Rectal smooth muscle tissue (tissue), 1 donor: Measurements from ENCODE around the gene PIGN.

ENCODE experiments used
- H3K27ac ChIP-seq: one replicate; pipeline ENCODE4 v1.7.0; 2013; ENCODE audit warnings: low read depth, low read length, inconsistent platforms
- H3K27me3 ChIP-seq: one replicate; pipeline ENCODE4 v1.7.0; 2013; ENCODE audit warnings: low read length; ENCODE audit not compliant: control insufficient read depth, insufficient read depth
- H3K36me3 ChIP-seq: one replicate; pipeline ENCODE4 v1.7.0; 2013; ENCODE audit warnings: low read length; ENCODE audit not compliant: control insufficient read depth, insufficient read depth
- H3K4me1 ChIP-seq: one replicate; pipeline ENCODE4 v1.7.0; 2013; ENCODE audit warnings: low read length; ENCODE audit not compliant: control insufficient read depth, insufficient read depth
- H3K4me3 ChIP-seq: one replicate; pipeline ENCODE4 v1.7.0; 2013; ENCODE audit warnings: low read length
- H3K9ac ChIP-seq: one replicate; pipeline ENCODE4 v1.7.0; 2013; ENCODE audit warnings: low read length

PIGN gene, protein sequence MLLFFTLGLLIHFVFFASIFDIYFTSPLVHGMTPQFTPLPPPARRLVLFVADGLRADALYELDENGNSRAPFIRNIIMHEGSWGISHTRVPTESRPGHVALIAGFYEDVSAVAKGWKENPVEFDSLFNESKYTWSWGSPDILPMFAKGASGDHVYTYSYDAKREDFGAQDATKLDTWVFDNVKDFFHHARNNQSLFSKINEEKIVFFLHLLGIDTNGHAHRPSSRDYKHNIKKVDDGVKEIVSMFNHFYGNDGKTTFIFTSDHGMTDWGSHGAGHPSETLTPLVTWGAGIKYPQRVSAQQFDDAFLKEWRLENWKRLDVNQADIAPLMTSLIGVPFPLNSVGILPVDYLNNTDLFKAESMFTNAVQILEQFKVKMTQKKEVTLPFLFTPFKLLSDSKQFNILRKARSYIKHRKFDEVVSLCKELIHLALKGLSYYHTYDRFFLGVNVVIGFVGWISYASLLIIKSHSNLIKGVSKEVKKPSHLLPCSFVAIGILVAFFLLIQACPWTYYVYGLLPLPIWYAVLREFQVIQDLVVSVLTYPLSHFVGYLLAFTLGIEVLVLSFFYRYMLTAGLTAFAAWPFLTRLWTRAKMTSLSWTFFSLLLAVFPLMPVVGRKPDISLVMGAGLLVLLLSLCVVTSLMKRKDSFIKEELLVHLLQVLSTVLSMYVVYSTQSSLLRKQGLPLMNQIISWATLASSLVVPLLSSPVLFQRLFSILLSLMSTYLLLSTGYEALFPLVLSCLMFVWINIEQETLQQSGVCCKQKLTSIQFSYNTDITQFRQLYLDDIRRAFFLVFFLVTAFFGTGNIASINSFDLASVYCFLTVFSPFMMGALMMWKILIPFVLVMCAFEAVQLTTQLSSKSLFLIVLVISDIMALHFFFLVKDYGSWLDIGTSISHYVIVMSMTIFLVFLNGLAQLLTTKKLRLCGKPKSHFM

GRCh38 chr18:62186774-62187542, at the start of gene PIGN, which contains the start of gene RELCH:
PIGN (minus strand) TSS chr18:62187056; CDS start chr18:62161353, 25,703 bp downstream.
RELCH (plus strand) TSS chr18:62187255; CDS start chr18:62187506, 251 bp downstream.
- H3K4me1 ChIP-seq = peaks cover 4% of the 10 kb centered on the region
- peak within 1 kb of the TSS; percentile 91 for H3K9ac ChIP-seq
- H3K27me3 ChIP-seq = no peaks in the 10 kb centered on the region
- peak within 1 kb of the TSS; percentile 100 for H3K4me3 ChIP-seq
- peak within 1 kb of the TSS; percentile 67 for H3K27ac ChIP-seq
- H3K36me3 ChIP-seq = no peaks in the 10 kb centered on the region

- Histone ChIP-seq H3K36me3 (peaks cover 7% of the 10 kb centered on the region), H3K27ac (no peak overlapping the region), H3K27me3 (no peaks in the 10 kb centered on the region), H3K4me3 (no peak overlapping the region), H3K4me1 (no peaks in the 10 kb centered on the region), H3K9ac (no peak overlapping the region)
Measured at GRCh38 chr18:62236252-62236651, 49.4 kb upstream of the PIGN start.

GRCh38 chr18:62226047-62226446, 39.2 kb upstream of the PIGN start:
- H3K27ac ChIP-seq = no peak overlapping the region
- no peaks in the 10 kb centered on the region for H3K4me1 ChIP-seq
- no peak overlapping the region for H3K9ac ChIP-seq
- peaks cover 7% of the 10 kb centered on the region for H3K36me3 ChIP-seq
- no peak overlapping the region for H3K4me3 ChIP-seq
- no peaks in the 10 kb centered on the region for H3K27me3 ChIP-seq

GRCh38 chr18:62224229-62224628, 37.4 kb upstream of the PIGN start:
- Histone ChIP-seq H3K27me3 (no peaks in the 10 kb centered on the region), H3K4me3 (no peak overlapping the region), H3K27ac (no peak overlapping the region), H3K36me3 (peaks cover 4% of the 10 kb centered on the region), H3K9ac (no peak overlapping the region), H3K4me1 (no peaks in the 10 kb centered on the region)

DNA sequence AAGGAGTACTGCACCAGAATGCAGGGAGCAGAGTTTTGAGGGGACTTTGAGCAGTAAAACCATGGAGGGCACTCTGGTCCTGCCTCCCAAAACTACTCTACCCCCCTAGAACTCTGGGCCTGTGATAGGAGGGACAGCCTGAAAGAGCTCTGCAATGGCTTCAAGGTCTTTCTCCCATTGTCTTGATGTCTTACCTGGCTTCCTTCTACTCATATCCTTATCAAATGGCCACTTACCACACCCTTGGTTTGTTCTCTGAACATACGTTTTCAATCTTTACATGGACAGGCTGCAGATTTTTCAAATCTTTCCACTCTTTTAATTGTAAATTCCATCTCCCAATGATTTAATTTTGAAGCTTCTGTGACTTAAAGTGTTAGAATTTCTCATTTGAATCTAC, 27.9 kb upstream of the PIGN start:
- no peak overlapping the region for H3K27ac ChIP-seq
- H3K36me3 ChIP-seq = peaks cover 4% of the 10 kb centered on the region
- no peak overlapping the region for H3K4me3 ChIP-seq
- H3K4me1 ChIP-seq = no peaks in the 10 kb centered on the region
- H3K9ac ChIP-seq = no peak overlapping the region
- no peaks in the 10 kb centered on the region for H3K27me3 ChIP-seq

DNA sequence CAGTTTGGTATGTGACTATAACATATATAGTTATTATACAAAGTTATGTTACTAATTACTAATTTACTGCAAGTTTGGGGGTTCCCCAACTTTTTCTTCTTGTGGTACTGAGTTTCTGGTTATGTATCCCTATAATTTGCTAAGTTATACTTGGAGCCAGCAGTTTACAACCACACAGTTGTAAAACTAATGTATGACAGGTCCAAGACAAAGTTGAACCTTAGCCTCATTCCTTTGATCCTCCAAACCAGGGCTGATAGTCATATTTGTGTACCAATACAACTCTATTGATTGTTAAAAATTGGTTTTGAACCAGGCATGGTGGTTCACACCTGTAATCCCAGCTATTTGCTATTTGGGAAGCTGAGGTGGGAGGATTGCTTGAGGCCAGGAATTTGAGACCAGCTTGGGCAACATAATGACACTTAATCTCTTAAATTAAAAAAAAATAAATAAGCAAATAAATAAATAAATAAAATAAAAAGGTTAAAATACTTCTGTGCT, 24.5 kb upstream of the PIGN start:
- no peak overlapping the region for H3K4me3 ChIP-seq
- no peak overlapping the region for H3K27ac ChIP-seq
- H3K36me3 ChIP-seq = peaks cover 4% of the 10 kb centered on the region
- H3K4me1 ChIP-seq = no peaks in the 10 kb centered on the region
- H3K27me3 ChIP-seq = no peaks in the 10 kb centered on the region
- H3K9ac ChIP-seq = no peak overlapping the region

GRCh38 chr18:62210138-62210537, 23.3 kb upstream of the PIGN start:
- H3K36me3 ChIP-seq = peaks cover 4% of the 10 kb centered on the region
- no peaks in the 10 kb centered on the region for H3K4me1 ChIP-seq
- no peak overlapping the region for H3K27ac ChIP-seq
- no peak overlapping the region for H3K4me3 ChIP-seq
- no peak overlapping the region for H3K9ac ChIP-seq
- no peaks in the 10 kb centered on the region for H3K27me3 ChIP-seq

DNA sequence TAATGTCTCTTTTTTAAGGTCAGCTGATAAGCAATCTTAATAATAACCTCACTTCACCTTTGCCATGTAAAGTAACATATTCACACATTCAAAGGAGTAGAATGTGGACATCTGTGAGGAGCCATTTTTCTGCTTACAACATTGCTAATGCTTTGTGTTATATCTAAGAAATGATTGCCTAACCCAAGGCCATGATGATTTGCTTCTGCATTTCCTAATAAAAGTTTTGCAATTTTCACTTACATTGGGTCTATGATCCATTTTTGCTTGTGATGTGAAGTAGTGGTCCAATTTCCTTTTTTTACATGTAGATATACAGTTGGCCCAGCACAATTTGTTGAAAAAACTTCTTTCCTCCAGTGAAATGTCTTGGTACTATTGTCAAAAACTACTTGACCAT, 22.2 kb upstream of the PIGN start:
- Histone ChIP-seq H3K27me3 (no peaks in the 10 kb centered on the region), H3K27ac (no peak overlapping the region), H3K4me1 (no peaks in the 10 kb centered on the region), H3K36me3 (peaks cover 4% of the 10 kb centered on the region), H3K4me3 (no peak overlapping the region), H3K9ac (no peak overlapping the region)

- no peaks in the 10 kb centered on the region for H3K36me3 ChIP-seq
- no peak overlapping the region for H3K27ac ChIP-seq
- H3K27me3 ChIP-seq = no peaks in the 10 kb centered on the region
- no peak overlapping the region for H3K9ac ChIP-seq
- H3K4me1 ChIP-seq = no peaks in the 10 kb centered on the region
- H3K4me3 ChIP-seq = no peak overlapping the region
Measured at GRCh38 chr18:62206593-62206992, 19.7 kb upstream of the PIGN start.

DNA sequence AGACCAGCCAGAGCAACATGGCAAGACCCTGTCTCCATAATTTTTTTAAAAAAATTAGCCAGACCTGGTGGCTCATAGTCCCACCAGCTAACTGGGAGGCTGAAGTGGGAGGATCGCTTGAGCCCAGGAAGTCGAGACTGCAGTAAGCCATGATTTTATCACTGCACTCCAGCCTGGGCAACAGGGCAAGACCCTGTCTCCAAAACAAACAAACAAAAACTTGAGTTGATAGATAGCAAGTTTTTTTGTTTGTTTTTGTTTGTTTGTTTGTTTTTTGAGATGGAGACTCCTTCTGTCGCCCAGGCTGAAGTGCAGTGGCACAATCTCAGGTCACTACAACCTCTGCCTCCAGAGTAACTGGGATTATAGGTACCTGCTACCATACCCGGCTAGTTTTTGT, 19.0 kb upstream of the PIGN start:
- Histone ChIP-seq H3K4me1 (no peaks in the 10 kb centered on the region), H3K4me3 (no peak overlapping the region), H3K9ac (no peak overlapping the region), H3K27me3 (no peaks in the 10 kb centered on the region), H3K36me3 (no peaks in the 10 kb centered on the region), H3K27ac (no peak overlapping the region)

- Histone ChIP-seq H3K4me1 (no peaks in the 10 kb centered on the region), H3K9ac (no peak overlapping the region), H3K27ac (no peak overlapping the region), H3K36me3 (no peaks in the 10 kb centered on the region), H3K4me3 (no peak overlapping the region), H3K27me3 (no peaks in the 10 kb centered on the region)
Measured at GRCh38 chr18:62201870-62202269, 15.0 kb upstream of the PIGN start.
